COR-L47 (cell line): ENCODE measurements around the gene ADAMTSL3.

ENCODE experiments used
- DNase-seq: peaks from one replicate; lab custom pipeline; 2025; lab: John Stamatoyannopoulos, UW

ADAMTSL3 gene

GRCh38 chr15:83830381-83830780 is 176.5 kb downstream of the ADAMTSL3 start:
- DNase-seq = no peak

- no peak for DNase-seq
These were observed 179.6 kb downstream of the ADAMTSL3 start for GRCh38 chr15:83833569-83833968.

- no peak for DNase-seq
These were observed 181.6 kb downstream of the ADAMTSL3 start for GRCh38 chr15:83835479-83835878.

GRCh38 chr15:83837945-83838571 is 184.1 kb downstream of the ADAMTSL3 start:
- peak; percentile 8 for DNase-seq

- no peak for DNase-seq
These were observed 184.8 kb downstream of the ADAMTSL3 start for GRCh38 chr15:83838763-83839162.

GRCh38 chr15:83842281-83842680 is 188.4 kb downstream of the ADAMTSL3 start:
- no peak for DNase-seq

- no peak for DNase-seq
These were observed 189.5 kb downstream of the ADAMTSL3 start for GRCh38 chr15:83843471-83843871.

GRCh38 chr15:83844742-83845141 is 190.8 kb downstream of the ADAMTSL3 start:
- no peak for DNase-seq

GRCh38 chr15:83845230-83845629 is 191.3 kb downstream of the ADAMTSL3 start:
- DNase-seq = no peak

- no peak for DNase-seq
These were observed 192.9 kb downstream of the ADAMTSL3 start for GRCh38 chr15:83846847-83847246.

- no peak for DNase-seq
These were observed 194.6 kb downstream of the ADAMTSL3 start for GRCh38 chr15:83848315-83849050.

GRCh38 chr15:83850015-83850414 is 196.1 kb downstream of the ADAMTSL3 start:
- DNase-seq = no peak

- no peak for DNase-seq
These were observed 196.8 kb downstream of the ADAMTSL3 start for GRCh38 chr15:83850501-83851245.

- no peak for DNase-seq
These were observed 199.3 kb downstream of the ADAMTSL3 start for GRCh38 chr15:83853232-83853631.

- no peak for DNase-seq
These were observed 200.4 kb downstream of the ADAMTSL3 start for GRCh38 chr15:83854321-83854720.

GRCh38 chr15:83854950-83855707 is 201.2 kb downstream of the ADAMTSL3 start:
- DNase-seq = no peak

- no peak for DNase-seq
These were observed 202.0 kb downstream of the ADAMTSL3 start for GRCh38 chr15:83855956-83856355.

GRCh38 chr15:83858820-83859505 is 205.0 kb downstream of the ADAMTSL3 start:
- no peak for DNase-seq

GRCh38 chr15:83866692-83867091 is 212.8 kb downstream of the ADAMTSL3 start:
- no peak for DNase-seq

GRCh38 chr15:83869341-83869740 is 215.4 kb downstream of the ADAMTSL3 start:
- DNase-seq = no peak

GRCh38 chr15:83871808-83872559 is 218.1 kb downstream of the ADAMTSL3 start:
- DNase-seq = no peak
